CD4-positive, alpha-beta memory T cell (primary cell): ENCODE results near the gene TRAPPC3. TPM values are rescaled to one million over a fixed set of nuclear protein-coding genes. Genes with fewer than 3 reads are reported as not detected.

Source experiments
- CTCF ChIA-PET: fragments of 350-600 bp; sonication (Branson Sonifier 250); formaldehyde crosslinking; loops from one replicate; lab custom pipeline; 2021; ENCODE audit warnings: inconsistent platforms; ENCODE audit not compliant: partially characterized antibody; lab: Charles Lee
- POLR2A ChIA-PET: fragments of 350-600 bp; sonication (Branson Sonifier 250); formaldehyde crosslinking; loops from one replicate; lab custom pipeline; 2021; ENCODE audit not compliant: partially characterized antibody; lab: Charles Lee
- DNase-seq, 5 donors: peaks; one replicate each; pipeline versions ENCODE4 v3.0.0 to v3.0.0-alpha.2; 2020 to 2022; ENCODE audit warnings: mixed read lengths in 1 of 5
- H3K27ac ChIP-seq: one replicate; pipeline ENCODE4 v1.7.0; 2013; ENCODE audit warnings: low read depth, low read length
- H3K27me3 ChIP-seq: 2 replicates; pipeline ENCODE4 v1.7.0; 2013; ENCODE audit warnings: mild to moderate bottlenecking, low read length, moderate library complexity; ENCODE audit not compliant: insufficient read depth
- H3K36me3 ChIP-seq: 2 replicates; pipeline ENCODE4 v1.7.0; 2013; ENCODE audit warnings: mild to moderate bottlenecking, low read length, moderate library complexity; ENCODE audit not compliant: insufficient read depth
- H3K4me1 ChIP-seq: 2 replicates; pipeline ENCODE4 v1.7.0; 2013; ENCODE audit warnings: mild to moderate bottlenecking, low read length, moderate library complexity; ENCODE audit not compliant: insufficient read depth
- H3K4me3 ChIP-seq, 2 donors: one replicate each; pipeline ENCODE4 v1.7.0; 2013; ENCODE audit warnings: low read length in 2 of 2, mild to moderate bottlenecking in 1 of 2
- H3K9me3 ChIP-seq, 2 donors: one replicate each; pipeline ENCODE4 v1.7.0; 2013; ENCODE audit warnings: low read length in 2 of 2, control low read depth in 1 of 2; ENCODE audit not compliant: control insufficient read depth in 1 of 2
- H3K27ac Mint-ChIP-seq, 7 donors: one replicate each; pipeline ENCODE4 v1.8.0; 2020 to 2021; ENCODE audit warnings: mixed read lengths in 7 of 7, mild to moderate bottlenecking in 6 of 7, inconsistent platforms in 3 of 7, moderate library complexity in 3 of 7
- H3K27me3 Mint-ChIP-seq, 2 donors: one replicate each; pipeline ENCODE4 v1.8.0; 2020 to 2021; ENCODE audit warnings: mixed read lengths in 2 of 2
- H3K36me3 Mint-ChIP-seq, 2 donors: one replicate each; pipeline ENCODE4 v1.8.0; 2020 to 2021; ENCODE audit warnings: mixed read lengths in 2 of 2, inconsistent platforms in 1 of 2, mild to moderate bottlenecking in 1 of 2
- H3K4me1 Mint-ChIP-seq, 4 donors: one replicate each; pipeline ENCODE4 v1.8.0; 2020 to 2021; ENCODE audit warnings: mixed read lengths in 4 of 4, mild to moderate bottlenecking in 1 of 4
- H3K4me3 Mint-ChIP-seq, 8 donors: one replicate each; pipeline ENCODE4 v1.8.0; 2020 to 2021; ENCODE audit warnings: mixed read lengths in 8 of 8, mild to moderate bottlenecking in 7 of 8, moderate library complexity in 6 of 8, inconsistent platforms in 3 of 8
- H3K9me3 Mint-ChIP-seq, 8 donors: one replicate each; pipeline ENCODE4 v1.8.0; 2020 to 2021; ENCODE audit warnings: mixed read lengths in 8 of 8, mild to moderate bottlenecking in 5 of 8, inconsistent platforms in 3 of 8, moderate library complexity in 1 of 8
- intact Hi-C: fragments of 100-400 bp; cut with micrococcal nuclease; formaldehyde crosslinking; loops from one replicate; pipeline ENCODE4 v1.15.1; 2023
- polyA plus RNA-seq, 2 donors: library from polyadenylated mRNA; unstranded; fragments of 300-500 nt; fragmentation: Illumina TruSeq; gene quantifications; one replicate each; pipeline ENCODE4 v1.2.3, GENCODE V29; 2021
- total RNA-seq, 2 experiments: library from RNA; stranded (reverse); gene quantifications; one replicate each; pipeline ENCODE4 v1.2.3, GENCODE V29; 2021

TRAPPC3 gene
- total and polyA plus RNA-seq, 4 experiments from 2014 or later: 51.8 to 190 (median 81.8) TPM

GRCh38 chr1:36100376-36100775 is 48.9 kb downstream of the TRAPPC3 start:
- no peak for DNase-seq
- Mint-ChIP-seq H3K27ac (peak overlapping the region in 1 of 7 donors; percentile 50), H3K4me3 (no peak overlapping the region), H3K4me1 (peaks cover 0 to 4% (median under 1%) of the 10 kb centered on the region in 4 donors), H3K9me3 (no peaks in the 10 kb centered on the region), H3K27me3 (no peaks in the 10 kb centered on the region), H3K36me3 (peaks cover 0 to 8% of the 10 kb centered on the region in 2 donors)
- peaks cover 9% of the 10 kb centered on the region for H3K36me3 ChIP-seq
- no peak overlapping the region for H3K27ac ChIP-seq
- H3K4me1 ChIP-seq: no peaks in the 10 kb centered on the region
- H3K27me3 ChIP-seq: no peaks in the 10 kb centered on the region
- H3K4me3 ChIP-seq: no peak overlapping the region
- H3K9me3 ChIP-seq: no peaks in the 10 kb centered on the region
- ChIA-PET CTCF (interaction anchor here (0.6 to 3.7 kb wide), 15 partner anchors 10 to 321 kb away, joined by 3 to 34 read pairs (median 4); partner anchors contain the start of gene TRAPPC3), POLR2A (interaction anchor here (1.0 to 1.1 kb wide), 2 partner anchors 34 to 49 kb away, joined by 6 to 7 read pairs; partner anchors contain the start of gene TRAPPC3)
- intact Hi-C loops: no loop called here

GRCh38 chr1:36099681-36100341 is 49.5 kb downstream of the TRAPPC3 start:
- ChIA-PET CTCF (interaction anchor here (0.6 to 3.7 kb wide), 13 partner anchors 10 to 320 kb away, joined by 3 to 34 read pairs (median 4); partner anchors contain the start of gene TRAPPC3), POLR2A (interaction anchor here (1.0 to 1.1 kb wide), 2 partner anchors 35 to 50 kb away, joined by 6 to 7 read pairs; partner anchors contain the start of gene TRAPPC3)
- no peaks in the 10 kb centered on the region for H3K27me3 Mint-ChIP-seq
- DNase-seq: peak; percentile 62 to 71 (median 70)
- Histone ChIP-seq H3K27me3 (no peaks in the 10 kb centered on the region), H3K4me3 (no peak overlapping the region), H3K9me3 (no peaks in the 10 kb centered on the region), H3K27ac (no peak overlapping the region), H3K36me3 (peaks cover 15% of the 10 kb centered on the region), H3K4me1 (no peaks in the 10 kb centered on the region)
- intact Hi-C loops: loop anchor here (1.0 kb wide), 4 partner anchors 34 to 320 kb away; no protein-coding TSS in a partner anchor
- H3K27ac Mint-ChIP-seq: peak overlapping the region in 1 of 7 donors; percentile 50
- peaks cover 0 to 8% of the 10 kb centered on the region in 2 donors for H3K36me3 Mint-ChIP-seq
- H3K4me3 Mint-ChIP-seq: peak overlapping the region in 2 of 8 donors; percentile 26 to 39
- peaks cover 0 to 4% (median under 1%) of the 10 kb centered on the region in 4 donors for H3K4me1 Mint-ChIP-seq
- H3K9me3 Mint-ChIP-seq: no peaks in the 10 kb centered on the region

DNA sequence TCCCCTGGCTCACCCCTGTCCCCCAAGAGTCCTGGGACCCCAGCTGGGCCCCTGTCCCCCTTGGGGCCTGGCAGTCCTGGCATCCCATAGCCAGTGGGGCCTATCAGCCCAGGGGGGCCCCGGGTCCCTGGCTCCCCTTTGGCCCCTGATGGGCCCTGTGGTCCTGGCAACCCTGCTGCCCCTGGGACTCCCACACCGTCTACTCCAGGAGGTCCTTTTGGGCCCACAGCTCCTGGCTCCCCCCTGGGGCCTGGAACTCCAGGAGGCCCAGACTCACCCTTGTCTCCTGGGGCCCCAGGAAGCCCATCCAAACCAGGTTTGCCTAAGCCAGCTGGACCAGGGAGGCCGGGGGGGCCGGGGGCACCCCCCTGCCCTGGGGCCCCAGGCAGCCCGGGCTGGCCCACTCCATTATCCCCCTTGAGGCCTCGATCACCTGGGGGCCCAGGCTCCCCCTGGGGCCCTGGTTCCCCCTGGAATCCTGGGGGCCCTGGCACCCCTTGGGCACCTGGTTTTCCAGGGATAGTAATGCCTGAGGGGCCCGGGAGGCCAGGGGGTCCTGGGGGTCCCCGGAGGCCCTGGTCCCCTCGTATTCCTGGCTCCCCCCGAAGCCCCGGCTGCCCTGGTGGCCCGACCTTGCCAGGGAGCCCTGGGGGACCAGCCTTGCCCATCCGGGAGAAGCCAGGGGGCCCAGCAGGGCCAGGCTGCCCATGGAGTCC is 50.5 kb downstream of the TRAPPC3 start:
- Histone ChIP-seq H3K4me3 (no peak overlapping the region), H3K27me3 (no peaks in the 10 kb centered on the region), H3K36me3 (peaks cover 25% of the 10 kb centered on the region), H3K9me3 (no peaks in the 10 kb centered on the region), H3K27ac (no peak overlapping the region), H3K4me1 (no peaks in the 10 kb centered on the region)
- H3K27ac Mint-ChIP-seq: no peak overlapping the region
- no peaks in the 10 kb centered on the region for H3K9me3 Mint-ChIP-seq
- ChIA-PET CTCF (no interaction called here), POLR2A (interaction anchor here (0.9 kb wide), 1 partner anchor 36 kb away, joined by 5 read pairs; no protein-coding TSS in a partner anchor)
- DNase-seq: no peak
- intact Hi-C loops: loop anchor here (1.0 kb wide), 4 partner anchors 35 to 321 kb away; no protein-coding TSS in a partner anchor
- no peaks in the 10 kb centered on the region for H3K27me3 Mint-ChIP-seq
- H3K4me3 Mint-ChIP-seq: no peak overlapping the region
- peaks cover 0 to 17% of the 10 kb centered on the region in 2 donors for H3K36me3 Mint-ChIP-seq
- H3K4me1 Mint-ChIP-seq: peaks cover 0 to 4% (median under 1%) of the 10 kb centered on the region in 4 donors

DNA sequence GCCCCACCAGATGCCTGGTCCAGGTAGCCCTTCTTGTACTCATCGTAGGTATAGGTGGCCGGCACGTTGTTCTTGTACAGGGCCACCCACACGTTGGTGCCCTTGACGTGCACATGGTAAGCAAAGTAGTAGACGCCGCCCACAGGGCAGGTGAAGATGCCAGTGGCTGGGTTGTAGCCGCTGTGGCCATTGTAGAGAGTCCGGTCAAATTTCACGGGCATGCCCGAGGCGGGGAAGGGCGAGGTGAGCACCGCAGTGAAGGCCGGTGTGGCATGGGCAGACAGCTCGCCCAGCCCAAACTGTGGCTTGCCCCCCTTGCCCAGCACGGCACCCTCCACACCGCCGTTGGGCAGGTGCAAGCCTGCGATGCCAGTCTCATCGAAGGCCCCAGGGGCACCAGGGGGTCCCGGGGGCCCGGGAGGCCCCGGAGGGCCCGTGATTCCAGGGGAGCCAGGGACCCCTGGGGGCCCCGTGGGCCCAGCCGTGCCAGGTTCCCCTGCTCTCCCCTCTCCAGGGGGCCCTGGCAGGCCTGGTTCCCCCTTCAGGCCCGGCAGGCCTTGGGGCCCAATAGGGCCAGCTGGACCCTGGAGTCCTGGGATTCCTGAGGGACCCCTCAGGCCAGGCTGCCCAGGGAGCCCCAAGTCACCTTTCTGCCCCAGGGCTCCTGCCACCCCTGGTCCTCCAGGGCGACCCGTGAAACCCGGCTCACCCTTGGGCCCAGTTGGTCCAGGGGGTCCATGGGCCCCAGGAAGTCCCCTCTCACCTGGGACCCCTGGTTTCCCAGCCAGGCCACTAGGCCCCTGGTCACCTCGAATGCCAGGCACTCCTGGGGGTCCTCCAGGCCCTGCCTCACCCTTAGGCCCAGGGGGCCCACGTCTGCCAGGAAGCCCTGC is 51.3 kb downstream of the TRAPPC3 start:
- Histone ChIP-seq H3K9me3 (no peaks in the 10 kb centered on the region), H3K27me3 (no peaks in the 10 kb centered on the region), H3K4me3 (no peak overlapping the region), H3K27ac (no peak overlapping the region), H3K4me1 (no peaks in the 10 kb centered on the region), H3K36me3 (peaks cover 34% of the 10 kb centered on the region)
- Mint-ChIP-seq H3K4me1 (peaks cover 0 to 8% (median 2%) of the 10 kb centered on the region in 4 donors), H3K9me3 (no peaks in the 10 kb centered on the region), H3K27me3 (no peaks in the 10 kb centered on the region), H3K36me3 (peaks cover 5 to 25% of the 10 kb centered on the region in 2 donors), H3K27ac (peak overlapping the region in 1 of 7 donors; percentile 12), H3K4me3 (no peak overlapping the region)
- POLR2A ChIA-PET: interaction anchor here (0.9 to 1.6 kb wide), 3 partner anchors 37 to 126 kb away, joined by 3 to 6 read pairs (median 5); partner anchors contain the start of gene THRAP3
- intact Hi-C loops: no loop called here
- DNase-seq: no peak
- CTCF ChIA-PET: interaction anchor here (1.5 to 3.6 kb wide), 3 partner anchors 37 to 188 kb away, joined by 3 to 13 read pairs (median 10); no protein-coding TSS in a partner anchor

DNA sequence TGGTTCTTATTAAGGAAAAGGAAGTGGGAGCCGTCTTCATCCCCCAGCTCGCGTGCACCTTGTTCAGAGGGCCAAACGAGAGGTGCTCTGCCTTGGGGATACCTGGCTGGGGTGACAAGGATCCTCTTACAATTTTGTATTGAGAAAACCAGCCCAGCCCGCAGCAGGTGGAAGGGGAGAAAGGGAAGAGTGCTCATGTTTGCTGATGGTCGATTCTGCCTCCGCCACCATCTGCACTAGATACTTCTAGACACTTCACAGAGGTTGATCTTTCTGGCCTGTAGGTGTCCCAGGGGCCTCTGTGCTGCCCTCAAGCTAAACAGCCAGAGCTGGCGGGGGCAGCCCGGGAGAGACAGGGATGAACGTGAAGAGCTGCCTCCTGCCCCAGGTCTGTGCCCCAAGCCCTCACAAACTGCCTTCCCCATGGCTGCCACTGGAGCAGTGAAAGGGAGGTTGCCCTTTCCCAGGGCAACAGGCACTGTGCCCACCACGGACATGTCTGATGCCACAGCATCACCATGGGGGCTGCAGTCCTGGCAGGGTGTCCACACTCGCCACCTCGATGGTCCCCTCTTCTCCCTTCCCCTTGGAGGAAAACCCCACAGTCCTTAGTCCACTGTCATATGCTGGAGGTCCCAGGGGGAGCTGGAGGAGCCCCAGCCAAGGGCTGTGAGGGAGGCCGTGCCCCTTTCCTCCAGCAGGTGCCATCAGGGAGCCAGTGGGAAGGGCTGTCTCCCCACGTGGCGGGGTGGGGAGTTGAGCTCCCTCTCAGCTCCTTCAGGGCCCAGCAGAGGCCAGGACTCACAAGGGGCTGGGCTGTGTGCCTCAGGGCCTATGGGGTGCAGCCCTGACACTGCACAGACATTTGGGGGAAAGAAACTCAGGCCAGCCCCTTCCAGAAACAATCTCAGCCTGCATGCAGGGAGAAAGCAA is 52.5 kb downstream of the TRAPPC3 start:
- Histone ChIP-seq H3K27me3 (no peaks in the 10 kb centered on the region), H3K36me3 (peaks cover 46% of the 10 kb centered on the region), H3K4me1 (no peaks in the 10 kb centered on the region), H3K4me3 (no peak overlapping the region), H3K27ac (no peak overlapping the region), H3K9me3 (no peaks in the 10 kb centered on the region)
- ChIA-PET CTCF (interaction anchor here (1.4 to 3.6 kb wide), 4 partner anchors 11 to 189 kb away, joined by 3 to 13 read pairs (median 7); no protein-coding TSS in a partner anchor), POLR2A (interaction anchor here (1.1 to 1.6 kb wide), 2 partner anchors 52 to 127 kb away, joined by 3 to 6 read pairs; partner anchors contain the start of gene THRAP3)
- intact Hi-C loops: no loop called here
- peaks cover 13 to 34% of the 10 kb centered on the region in 2 donors for H3K36me3 Mint-ChIP-seq
- H3K4me3 Mint-ChIP-seq: no peak overlapping the region
- no peaks in the 10 kb centered on the region for H3K27me3 Mint-ChIP-seq
- H3K4me1 Mint-ChIP-seq: peaks cover 0 to 20% (median 2%) of the 10 kb centered on the region in 4 donors
- no peaks in the 10 kb centered on the region for H3K9me3 Mint-ChIP-seq
- H3K27ac Mint-ChIP-seq: peak overlapping the region in 2 of 7 donors; percentile 30 to 57
- DNase-seq: no peak
